Panc1 (cell line): ENCODE results near the gene POLR2C. TPM values are rescaled to one million over a fixed set of nuclear protein-coding genes. Genes with fewer than 3 reads are reported as not detected.

ENCODE experiments used
- ATAC-seq: fragments of 200-7000 bp; cut with Tn5 transposase; 2 replicates; pipeline ENCODE4 v1.9.1; 2020; ENCODE audit warnings: mild to moderate bottlenecking, moderate library complexity
- BruUV-seq: library from RNA; stranded (reverse); fragments of 400-500 nt; replicated peaks from 2 replicates; lab custom pipeline; 2021; lab: Mats Ljungman, UMichigan
- CTCF ChIA-PET: fragments of 300-600 bp; sonication (Branson Sonifier 250); formaldehyde crosslinking; loops from one replicate; lab custom pipeline; 2022; ENCODE audit warnings: antibody characterized with exemption; lab: Charles Lee
- POLR2A ChIA-PET: fragments of 300-600 bp; sonication (Branson Sonifier 250); formaldehyde crosslinking; loops from one replicate; lab custom pipeline; 2022; ENCODE audit warnings: antibody characterized with exemption; lab: Charles Lee
- DNase-seq: peaks from one replicate; pipeline ENCODE4 v3.0.0-alpha.2; 2010; ENCODE audit warnings: low read depth, low spot score
- H3K27ac ChIP-seq: 2 replicates; pipeline ENCODE4 v1.5.1; 2011; ENCODE audit warnings: mild to moderate bottlenecking, low read length, inconsistent platforms
- H3K27me3 ChIP-seq: fragments of 200-500 bp; sonication (Bioruptor generic); 2 replicates; pipeline ENCODE4 v1.6.0; 2014; ENCODE audit warnings: low read length, inconsistent platforms; ENCODE audit not compliant: control insufficient read depth, insufficient read depth
- H3K36me3 ChIP-seq: fragments of 200-500 bp; sonication (Bioruptor generic); 2 replicates; pipeline ENCODE4 v1.5.1; 2014; ENCODE audit warnings: inconsistent platforms, mild to moderate bottlenecking, low read length, moderate library complexity; ENCODE audit not compliant: control insufficient read depth, insufficient read depth
- H3K4me1 ChIP-seq: 2 replicates; pipeline ENCODE4 v1.5.1; 2011; ENCODE audit warnings: inconsistent platforms, mild to moderate bottlenecking, low read length, moderate library complexity; ENCODE audit not compliant: control insufficient read depth, insufficient read depth
- H3K4me3 ChIP-seq, 2 experiments: 2 replicates each; pipeline ENCODE4 v1.5.1; 2011 to 2012; ENCODE audit warnings: low read depth in 2 of 2, low read length in 2 of 2, mild to moderate bottlenecking in 2 of 2, inconsistent platforms in 1 of 2, moderate library complexity in 1 of 2
- H3K9me3 ChIP-seq: fragments of 200-500 bp; sonication (Bioruptor generic); 2 replicates; pipeline ENCODE4 v1.5.1; 2014; ENCODE audit warnings: low read depth, mild to moderate bottlenecking, inconsistent platforms, low read length, moderate library complexity; ENCODE audit not compliant: control insufficient read depth, insufficient read depth
- CTCF ChIP-seq: fragments of 450-650 bp; IDR thresholded peaks from 2 replicates; pipeline ENCODE4 v1.5.1; 2017; ENCODE audit warnings: mild to moderate bottlenecking
- POLR2AphosphoS5 ChIP-seq: IDR thresholded peaks from 2 replicates; pipeline ENCODE4 v1.6.1; 2012; ENCODE audit warnings: mild to moderate bottlenecking, low read depth, low read length, moderate library complexity
- SIN3A ChIP-seq: IDR thresholded peaks from 2 replicates; pipeline ENCODE4 v1.6.1; 2012; ENCODE audit warnings: low read depth, mild to moderate bottlenecking, low read length, moderate library complexity, borderline replicate concordance; ENCODE audit not compliant: insufficient read depth
- TCF7L2 ChIP-seq: IDR thresholded peaks from 2 replicates; pipeline ENCODE4 v1.6.1; 2011; ENCODE audit warnings: mild to moderate bottlenecking, low read depth, low read length, inconsistent platforms
- in situ Hi-C: cut with HindIII; loops from 2 replicates; pipeline ENCODE4 v1.10.0; 2016; ENCODE audit warnings: low sequenced_read_pairs, low pct_unique_long_range_greater_than_20kb
- intact Hi-C: fragments of 100-400 bp; cut with micrococcal nuclease; formaldehyde crosslinking; loops from one replicate; pipeline ENCODE4 v1.10.0; 2022; ENCODE audit not compliant: unreplicated experiment
- total RNA-seq: library from RNA; stranded (reverse); gene quantifications from one replicate; pipeline ENCODE4 v1.2.1, GENCODE V29; 2021; ENCODE audit not compliant: unreplicated experiment
- TF ChIP-seq, protein P1 (sequence below), 2 experiments: IDR thresholded peaks; 2 replicates each; pipeline ENCODE4 v1.6.1; 2011 to 2012; ENCODE audit warnings: low read depth in 2 of 2, control low read depth in 1 of 2, low read length in 1 of 2, mild to moderate bottlenecking in 1 of 2, moderate library complexity in 1 of 2; ENCODE audit not compliant: insufficient read depth in 1 of 2

Gene POLR2C
- total RNA-seq, 1 experiment from 2014 or later = 53.9 TPM

DNA sequence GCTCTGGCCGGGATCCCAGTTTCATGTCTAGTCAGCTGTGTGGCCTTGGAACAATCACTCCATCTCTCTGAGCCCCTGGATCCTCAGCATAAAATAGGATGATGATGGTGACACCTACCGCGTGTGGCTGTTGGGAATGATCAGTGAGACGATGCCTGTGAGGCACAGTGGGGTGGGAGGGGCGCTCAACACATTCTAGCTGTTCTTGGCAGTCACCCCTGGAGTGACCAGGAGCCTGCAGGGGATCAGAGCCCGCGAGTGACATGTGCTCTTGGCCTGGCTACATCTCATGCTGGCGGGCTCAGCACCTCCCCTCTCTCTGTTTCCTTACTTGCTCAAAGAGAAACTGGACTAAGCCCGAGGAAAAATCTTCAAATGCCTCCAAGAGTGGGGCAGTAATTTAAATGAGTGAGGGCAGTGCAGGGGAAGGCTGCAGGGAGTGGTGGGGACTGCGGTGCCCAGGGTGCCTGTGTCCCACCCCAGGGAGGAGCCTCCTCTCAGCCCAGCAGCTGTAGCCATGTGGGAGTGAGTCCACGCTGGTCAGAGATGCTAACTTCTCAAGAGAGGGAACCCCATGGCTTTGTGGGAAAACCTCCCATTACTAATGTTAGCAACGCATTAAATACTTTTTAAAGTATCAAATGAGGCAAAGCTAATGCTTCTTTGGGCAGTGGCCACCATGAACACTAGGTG is 46.9 kb downstream of the POLR2C start:
- TF ChIP-seq POLR2AphosphoS5 (no peak), TCF7L2 (no peak), SIN3A (no peak), CTCF (no peak)
- TF ChIP-seq, protein P1, sequence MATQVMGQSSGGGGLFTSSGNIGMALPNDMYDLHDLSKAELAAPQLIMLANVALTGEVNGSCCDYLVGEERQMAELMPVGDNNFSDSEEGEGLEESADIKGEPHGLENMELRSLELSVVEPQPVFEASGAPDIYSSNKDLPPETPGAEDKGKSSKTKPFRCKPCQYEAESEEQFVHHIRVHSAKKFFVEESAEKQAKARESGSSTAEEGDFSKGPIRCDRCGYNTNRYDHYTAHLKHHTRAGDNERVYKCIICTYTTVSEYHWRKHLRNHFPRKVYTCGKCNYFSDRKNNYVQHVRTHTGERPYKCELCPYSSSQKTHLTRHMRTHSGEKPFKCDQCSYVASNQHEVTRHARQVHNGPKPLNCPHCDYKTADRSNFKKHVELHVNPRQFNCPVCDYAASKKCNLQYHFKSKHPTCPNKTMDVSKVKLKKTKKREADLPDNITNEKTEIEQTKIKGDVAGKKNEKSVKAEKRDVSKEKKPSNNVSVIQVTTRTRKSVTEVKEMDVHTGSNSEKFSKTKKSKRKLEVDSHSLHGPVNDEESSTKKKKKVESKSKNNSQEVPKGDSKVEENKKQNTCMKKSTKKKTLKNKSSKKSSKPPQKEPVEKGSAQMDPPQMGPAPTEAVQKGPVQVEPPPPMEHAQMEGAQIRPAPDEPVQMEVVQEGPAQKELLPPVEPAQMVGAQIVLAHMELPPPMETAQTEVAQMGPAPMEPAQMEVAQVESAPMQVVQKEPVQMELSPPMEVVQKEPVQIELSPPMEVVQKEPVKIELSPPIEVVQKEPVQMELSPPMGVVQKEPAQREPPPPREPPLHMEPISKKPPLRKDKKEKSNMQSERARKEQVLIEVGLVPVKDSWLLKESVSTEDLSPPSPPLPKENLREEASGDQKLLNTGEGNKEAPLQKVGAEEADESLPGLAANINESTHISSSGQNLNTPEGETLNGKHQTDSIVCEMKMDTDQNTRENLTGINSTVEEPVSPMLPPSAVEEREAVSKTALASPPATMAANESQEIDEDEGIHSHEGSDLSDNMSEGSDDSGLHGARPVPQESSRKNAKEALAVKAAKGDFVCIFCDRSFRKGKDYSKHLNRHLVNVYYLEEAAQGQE (IDR thresholded peaks at IDR 0.05; ENCODE audit: insufficient read depth in 1 of 2, low read depth in 2 of 2, low read length in 1 of 2) = no peak
- Histone ChIP-seq H3K36me3 (no peaks in the 10 kb centered on the region), H3K9me3 (no peaks in the 10 kb centered on the region), H3K4me3 (no peak overlapping the region), H3K4me1 (no peaks in the 10 kb centered on the region), H3K27me3 (no peaks in the 10 kb centered on the region), H3K27ac (no peak overlapping the region)
- intact Hi-C loops (no loop called here), in situ Hi-C loops (no loop called here)
- no peak for ATAC-seq
- no peak for DNase-seq
- ChIA-PET CTCF (no interaction called here), POLR2A (no interaction called here)
- no TSS peak for BruUV-seq

GRCh38 chr16:57510016-57510871 is 47.8 kb downstream of the POLR2C start:
- H3K4me1 ChIP-seq = no peaks in the 10 kb centered on the region
- ChIA-PET CTCF (no interaction called here), POLR2A (no interaction called here)
- no peaks in the 10 kb centered on the region for H3K27me3 ChIP-seq
- BruUV-seq = no TSS peak
- ATAC-seq (no peak), DNase-seq (no peak)
- no peak overlapping the region for H3K4me3 ChIP-seq
- no peaks in the 10 kb centered on the region for H3K36me3 ChIP-seq
- no peaks in the 10 kb centered on the region for H3K9me3 ChIP-seq
- in situ Hi-C loops = no loop called here
- intact Hi-C loops = loop anchor here (10.0 kb wide), 1 partner anchor 45 kb away; the partner anchor contains the start of gene POLR2C
- H3K27ac ChIP-seq = no peak overlapping the region
- TF ChIP-seq TCF7L2 (no peak), CTCF (no peak), POLR2AphosphoS5 (no peak), SIN3A (no peak)
- TF ChIP-seq, protein P1 (IDR thresholded peaks at IDR 0.05; ENCODE audit: insufficient read depth in 1 of 2, low read depth in 2 of 2, low read length in 1 of 2) = no peak
